ENCODE results near the gene TMEM163.

Gene TMEM163

GRCh38 chr2:134728163-134728562, 9.4 kb upstream of the TMEM163 start:
- Histone ChIP-seq H2BK12ac (ENCODE audit: low read length in 2 of 2) (no peak overlapping the region), H3K27ac (ENCODE audit: low read length, poor library complexity, severe bottlenecking) (no peak overlapping the region), H3K27me3 (ENCODE audit: control insufficient read depth in 1 of 2, insufficient read depth in 1 of 2, low read length in 2 of 2) (peaks cover 0 to 8% of the 10 kb centered on the region in 2 experiments)

GRCh38 chr2:134727385-134727784, 8.6 kb upstream of the TMEM163 start:
- Histone ChIP-seq H3K4me1 (ENCODE audit: control insufficient read depth, insufficient read depth, low read depth, low read length) (peaks cover 3% of the 10 kb centered on the region), H2BK12ac (ENCODE audit: low read length in 2 of 2) (no peak overlapping the region), H2AK5ac (ENCODE audit: low read length, severe bottlenecking) (no peak overlapping the region), H3K9ac (ENCODE audit: low read length) (no peak overlapping the region), H3K18ac (ENCODE audit: low read depth in 1 of 2, low read length in 2 of 2) (no peak overlapping the region), H2BK5ac (ENCODE audit: low read depth, low read length, poor library complexity, severe bottlenecking) (no peak overlapping the region), H3K9me3 (ENCODE audit: control insufficient read depth, low read length) (no peaks in the 10 kb centered on the region), H4K8ac (ENCODE audit: low read length) (no peak overlapping the region), H3K4me2 (ENCODE audit: low read length, poor library complexity, severe bottlenecking) (peak overlapping the region; percentile 14), H3K36me3 (ENCODE audit: control insufficient read depth in 1 of 2, insufficient read depth in 2 of 2, low read depth in 1 of 2, low read length in 2 of 2) (no peaks in the 10 kb centered on the region), H3K4me3 (ENCODE audit: insufficient read depth in 1 of 2, low read depth in 1 of 2, low read length in 2 of 2) (no peak overlapping the region), H2BK120ac (ENCODE audit: low read depth, low read length) (no peak overlapping the region), H3K27me3 (ENCODE audit: control insufficient read depth in 1 of 2, insufficient read depth in 1 of 2, low read length in 2 of 2) (peaks cover 0 to 16% of the 10 kb centered on the region in 2 experiments), H3K4ac (ENCODE audit: low read depth in 1 of 2, low read length in 2 of 2) (no peak overlapping the region), H3K14ac (ENCODE audit: low read length in 2 of 2) (no peak overlapping the region), H2BK15ac (ENCODE audit: low read depth, poor library complexity, severe bottlenecking) (no peak overlapping the region), H3K23ac (ENCODE audit: low read length in 2 of 2) (no peak overlapping the region), H3K79me1 (replicated peaks; ENCODE audit: low read length, poor library complexity, severe bottlenecking) (no peaks in the 10 kb centered on the region), H2AFZ (ENCODE audit: low read depth, low read length) (no peak overlapping the region), H3K27ac (ENCODE audit: low read length, poor library complexity, severe bottlenecking) (no peak overlapping the region), H4K91ac (ENCODE audit: low read length) (no peak overlapping the region)
- WGBS = 76% methylated on average over 4 of the region's 4 CpGs
- DNase-seq = peak; percentile 40

More at GRCh38 chr2:134728163-134728562, 9.4 kb upstream of the TMEM163 start:
- H3K36me3 ChIP-seq (ENCODE audit: control insufficient read depth in 1 of 2, insufficient read depth in 2 of 2, low read depth in 1 of 2, low read length in 2 of 2) = no peaks in the 10 kb centered on the region
- no peak for DNase-seq
- H3K9me3 ChIP-seq (ENCODE audit: control insufficient read depth, low read length) = no peaks in the 10 kb centered on the region
- H3K4me3 ChIP-seq (ENCODE audit: insufficient read depth in 1 of 2, low read depth in 1 of 2, low read length in 2 of 2) = no peak overlapping the region
- WGBS = 96% methylated on average over 3 of the region's 3 CpGs
- no peak overlapping the region for H4K91ac ChIP-seq (ENCODE audit: low read length)
- H2BK120ac ChIP-seq (ENCODE audit: low read depth, low read length) = no peak overlapping the region
- H3K18ac ChIP-seq (ENCODE audit: low read depth in 1 of 2, low read length in 2 of 2) = no peak overlapping the region
- H3K23ac ChIP-seq (ENCODE audit: low read length in 2 of 2) = no peak overlapping the region
- H3K14ac ChIP-seq (ENCODE audit: low read length in 2 of 2) = no peak overlapping the region
- peak overlapping the region; percentile 2 for H2AK5ac ChIP-seq (ENCODE audit: low read length, severe bottlenecking)
- H2AFZ ChIP-seq (ENCODE audit: low read depth, low read length) = no peak overlapping the region
- H4K8ac ChIP-seq (ENCODE audit: low read length) = no peak overlapping the region
- no peak overlapping the region for H2BK15ac ChIP-seq (ENCODE audit: low read depth, poor library complexity, severe bottlenecking)
- H2BK5ac ChIP-seq (ENCODE audit: low read depth, low read length, poor library complexity, severe bottlenecking) = no peak overlapping the region
- no peak overlapping the region for H3K4ac ChIP-seq (ENCODE audit: low read depth in 1 of 2, low read length in 2 of 2)
- H3K4me2 ChIP-seq (ENCODE audit: low read length, poor library complexity, severe bottlenecking) = no peak overlapping the region
- no peak overlapping the region for H3K9ac ChIP-seq (ENCODE audit: low read length)
- no peaks in the 10 kb centered on the region for H3K79me1 ChIP-seq (replicated peaks; ENCODE audit: low read length, poor library complexity, severe bottlenecking)
- peaks cover 3% of the 10 kb centered on the region for H3K4me1 ChIP-seq (ENCODE audit: control insufficient read depth, insufficient read depth, low read depth, low read length)

- Histone ChIP-seq H3K18ac (ENCODE audit: low read depth in 1 of 2, low read length in 2 of 2) (no peak overlapping the region), H2BK5ac (ENCODE audit: low read depth, low read length, poor library complexity, severe bottlenecking) (no peak overlapping the region), H4K8ac (ENCODE audit: low read length) (no peak overlapping the region), H2BK120ac (ENCODE audit: low read depth, low read length) (no peak overlapping the region), H2BK12ac (ENCODE audit: low read length in 2 of 2) (no peak overlapping the region), H3K23ac (ENCODE audit: low read length in 2 of 2) (no peak overlapping the region), H2BK15ac (ENCODE audit: low read depth, poor library complexity, severe bottlenecking) (no peak overlapping the region), H3K4me1 (ENCODE audit: control insufficient read depth, insufficient read depth, low read depth, low read length) (peaks cover 3% of the 10 kb centered on the region), H3K4me3 (ENCODE audit: insufficient read depth in 1 of 2, low read depth in 1 of 2, low read length in 2 of 2) (no peak overlapping the region), H2AFZ (ENCODE audit: low read depth, low read length) (no peak overlapping the region), H3K4ac (ENCODE audit: low read depth in 1 of 2, low read length in 2 of 2) (no peak overlapping the region), H3K4me2 (ENCODE audit: low read length, poor library complexity, severe bottlenecking) (no peak overlapping the region), H3K27ac (ENCODE audit: low read length, poor library complexity, severe bottlenecking) (no peak overlapping the region), H3K9ac (ENCODE audit: low read length) (no peak overlapping the region), H3K79me1 (replicated peaks; ENCODE audit: low read length, poor library complexity, severe bottlenecking) (no peaks in the 10 kb centered on the region), H2AK5ac (ENCODE audit: low read length, severe bottlenecking) (peak overlapping the region; percentile 27), H3K27me3 (ENCODE audit: control insufficient read depth in 1 of 2, insufficient read depth in 1 of 2, low read length in 2 of 2) (peaks cover 0 to 24% of the 10 kb centered on the region in 2 experiments), H3K9me3 (ENCODE audit: control insufficient read depth, low read length) (no peaks in the 10 kb centered on the region), H3K36me3 (ENCODE audit: control insufficient read depth in 1 of 2, insufficient read depth in 2 of 2, low read depth in 1 of 2, low read length in 2 of 2) (no peaks in the 10 kb centered on the region), H4K91ac (ENCODE audit: low read length) (no peak overlapping the region), H3K14ac (ENCODE audit: low read length in 2 of 2) (no peak overlapping the region)
- DNase-seq = no peak
These were observed 7.8 kb upstream of the TMEM163 start for GRCh38 chr2:134726645-134727044.

GRCh38 chr2:134725876-134726275, 7.1 kb upstream of the TMEM163 start:
- Histone ChIP-seq H3K9me3 (ENCODE audit: control insufficient read depth, low read length) (no peaks in the 10 kb centered on the region), H3K14ac (ENCODE audit: low read length in 2 of 2) (no peak overlapping the region), H3K18ac (ENCODE audit: low read depth in 1 of 2, low read length in 2 of 2) (no peak overlapping the region), H3K4me2 (ENCODE audit: low read length, poor library complexity, severe bottlenecking) (no peak overlapping the region), H3K4me3 (ENCODE audit: insufficient read depth in 1 of 2, low read depth in 1 of 2, low read length in 2 of 2) (no peak overlapping the region), H3K79me1 (replicated peaks; ENCODE audit: low read length, poor library complexity, severe bottlenecking) (no peaks in the 10 kb centered on the region), H3K4me1 (ENCODE audit: control insufficient read depth, insufficient read depth, low read depth, low read length) (peaks cover 3% of the 10 kb centered on the region), H2AFZ (ENCODE audit: low read depth, low read length) (no peak overlapping the region), H2BK5ac (ENCODE audit: low read depth, low read length, poor library complexity, severe bottlenecking) (no peak overlapping the region), H2BK15ac (ENCODE audit: low read depth, poor library complexity, severe bottlenecking) (no peak overlapping the region), H3K9ac (ENCODE audit: low read length) (no peak overlapping the region), H2BK120ac (ENCODE audit: low read depth, low read length) (no peak overlapping the region), H4K8ac (ENCODE audit: low read length) (no peak overlapping the region), H3K27ac (ENCODE audit: low read length, poor library complexity, severe bottlenecking) (no peak overlapping the region), H3K23ac (ENCODE audit: low read length in 2 of 2) (no peak overlapping the region), H2BK12ac (ENCODE audit: low read length in 2 of 2) (no peak overlapping the region), H2AK5ac (ENCODE audit: low read length, severe bottlenecking) (no peak overlapping the region), H3K4ac (ENCODE audit: low read depth in 1 of 2, low read length in 2 of 2) (no peak overlapping the region), H3K36me3 (ENCODE audit: control insufficient read depth in 1 of 2, insufficient read depth in 2 of 2, low read depth in 1 of 2, low read length in 2 of 2) (no peaks in the 10 kb centered on the region), H3K27me3 (ENCODE audit: control insufficient read depth in 1 of 2, insufficient read depth in 1 of 2, low read length in 2 of 2) (peaks cover 0 to 27% of the 10 kb centered on the region in 2 experiments), H4K91ac (ENCODE audit: low read length) (no peak overlapping the region)
- DNase-seq = no peak

Data from mesenchymal stem cell (in vitro differentiated cells and primary cell).